Endodermal cell (in vitro differentiated cells): Measurements from ENCODE around the gene MLF1. TPM values are rescaled to one million over a fixed set of nuclear protein-coding genes. Genes with fewer than 3 reads are reported as not detected.

Experiments used
- DNase-seq: peaks from one replicate; pipeline ENCODE4 v3.0.0-alpha.2; 2017
- H3K27ac ChIP-seq: 2 replicates; pipeline ENCODE4 v1.5.1; 2013; ENCODE audit warnings: mild to moderate bottlenecking, low read depth, low read length, moderate library complexity
- H3K27me3 ChIP-seq: 2 replicates; pipeline ENCODE4 v1.6.1; 2013; ENCODE audit warnings: mild to moderate bottlenecking, low read length, moderate library complexity; ENCODE audit not compliant: insufficient read depth, control insufficient read depth, poor library complexity, severe bottlenecking
- H3K36me3 ChIP-seq: 2 replicates; pipeline ENCODE4 v1.7.0; 2013; ENCODE audit warnings: mild to moderate bottlenecking, low read length, moderate library complexity; ENCODE audit not compliant: control insufficient read depth, insufficient read depth
- H3K4me1 ChIP-seq: one replicate; pipeline ENCODE4 v1.7.0; 2013; ENCODE audit warnings: low read length; ENCODE audit not compliant: control insufficient read depth, insufficient read depth
- H3K4me3 ChIP-seq: 2 replicates; pipeline ENCODE4 v1.5.1; 2013; ENCODE audit warnings: mild to moderate bottlenecking, low read length, moderate library complexity
- H3K9ac ChIP-seq: 2 replicates; pipeline ENCODE4 v1.6.1; 2013; ENCODE audit warnings: mild to moderate bottlenecking, low read length, moderate library complexity; ENCODE audit not compliant: poor library complexity, severe bottlenecking; ENCODE audit errors: extremely low read depth
- H3K9me3 ChIP-seq: 2 replicates; pipeline ENCODE4 v1.6.1; 2013; ENCODE audit warnings: mild to moderate bottlenecking, low read length, moderate library complexity; ENCODE audit not compliant: control insufficient read depth
- H3K27ac Mint-ChIP-seq: 2 replicates; pipeline ENCODE4 v1.8.0; 2020; ENCODE audit warnings: mixed read lengths
- H3K27me3 Mint-ChIP-seq: 2 replicates; pipeline ENCODE4 v1.8.0; 2021; ENCODE audit warnings: mild to moderate bottlenecking, mixed read lengths; ENCODE audit not compliant: insufficient read depth
- H3K36me3 Mint-ChIP-seq: 2 replicates; pipeline ENCODE4 v1.8.0; 2020; ENCODE audit warnings: low read depth, mixed read lengths
- H3K4me1 Mint-ChIP-seq: 2 replicates; pipeline ENCODE4 v1.8.0; 2020; ENCODE audit warnings: mixed read lengths
- H3K4me3 Mint-ChIP-seq: 2 replicates; pipeline ENCODE4 v1.8.0; 2020; ENCODE audit warnings: mild to moderate bottlenecking, moderate library complexity, mixed read lengths
- H3K9me3 Mint-ChIP-seq: 2 replicates; pipeline ENCODE4 v1.8.0; 2020; ENCODE audit warnings: mild to moderate bottlenecking, mixed read lengths
- WGBS, 2 experiments: methylation state at CpG; one replicate each; pipeline versions ENCODE4 v1.1.5 to v1.1.7; 2013; ENCODE audit warnings: missing lambda C conversion rate in 2 of 2, mixed read lengths in 1 of 2; ENCODE audit not compliant: insufficient coverage in 1 of 2, insufficient read length in 1 of 2; 5-methylcytosine and 5-hydroxymethylcytosine counted together
- total RNA-seq, 2 donors: library from RNA; stranded (reverse); fragmentation: NEBNext Ultra II Directional in 1 of 2; extraction: Animal tissue kit (Norgen Biotek cat#: 25700) in 1 of 2; gene quantifications; 2 replicates in 1 of 2; 3 replicates in 1 of 2; pipeline ENCODE4 v1.2.1, GENCODE V29; 2021
- TF ChIP-seq, protein P1 (sequence below): fragments of 200-600 bp; sonication (generic); conservative IDR thresholded peaks from 2 replicates; pipeline ENCODE4 v1.5.0; 2021; ENCODE audit warnings: antibody characterized with exemption, mild to moderate bottlenecking

The MLF1 gene
- total RNA-seq, 2 donors from 2014 or later: 19.3 to 43.8 TPM

DNA sequence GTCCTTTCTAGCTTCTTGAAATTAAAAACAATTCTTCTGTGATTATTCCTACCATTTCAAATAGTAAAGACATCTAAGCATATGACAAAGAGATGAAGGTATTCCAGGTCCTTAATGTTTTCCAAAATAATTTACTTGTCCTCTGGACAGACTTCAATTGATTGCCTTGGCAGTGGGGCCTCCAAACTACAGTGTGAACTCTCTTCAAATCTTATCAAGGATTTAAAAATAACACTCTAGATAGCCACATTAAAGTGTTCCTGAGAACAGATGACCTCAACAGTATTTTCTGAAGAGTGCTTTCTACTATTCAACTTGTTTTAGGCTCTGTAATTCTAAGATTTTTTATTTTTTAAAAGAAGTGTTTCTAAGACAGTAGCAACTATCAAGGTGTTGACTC lies 7.9 kb upstream of the MLF1 start:
- Mint-ChIP-seq H3K27ac (no peak overlapping the region), H3K27me3 (peaks cover 4% of the 10 kb centered on the region), H3K36me3 (no peaks in the 10 kb centered on the region), H3K4me1 (no peaks in the 10 kb centered on the region), H3K4me3 (no peak overlapping the region), H3K9me3 (peaks cover 9% of the 10 kb centered on the region)
- no peaks in the 10 kb centered on the region for H3K4me1 ChIP-seq
- H3K36me3 ChIP-seq: no peaks in the 10 kb centered on the region
- DNase-seq: no peak
- TF ChIP-seq, protein P1, sequence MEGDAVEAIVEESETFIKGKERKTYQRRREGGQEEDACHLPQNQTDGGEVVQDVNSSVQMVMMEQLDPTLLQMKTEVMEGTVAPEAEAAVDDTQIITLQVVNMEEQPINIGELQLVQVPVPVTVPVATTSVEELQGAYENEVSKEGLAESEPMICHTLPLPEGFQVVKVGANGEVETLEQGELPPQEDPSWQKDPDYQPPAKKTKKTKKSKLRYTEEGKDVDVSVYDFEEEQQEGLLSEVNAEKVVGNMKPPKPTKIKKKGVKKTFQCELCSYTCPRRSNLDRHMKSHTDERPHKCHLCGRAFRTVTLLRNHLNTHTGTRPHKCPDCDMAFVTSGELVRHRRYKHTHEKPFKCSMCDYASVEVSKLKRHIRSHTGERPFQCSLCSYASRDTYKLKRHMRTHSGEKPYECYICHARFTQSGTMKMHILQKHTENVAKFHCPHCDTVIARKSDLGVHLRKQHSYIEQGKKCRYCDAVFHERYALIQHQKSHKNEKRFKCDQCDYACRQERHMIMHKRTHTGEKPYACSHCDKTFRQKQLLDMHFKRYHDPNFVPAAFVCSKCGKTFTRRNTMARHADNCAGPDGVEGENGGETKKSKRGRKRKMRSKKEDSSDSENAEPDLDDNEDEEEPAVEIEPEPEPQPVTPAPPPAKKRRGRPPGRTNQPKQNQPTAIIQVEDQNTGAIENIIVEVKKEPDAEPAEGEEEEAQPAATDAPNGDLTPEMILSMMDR: no peak
- no peaks in the 10 kb centered on the region for H3K9me3 ChIP-seq
- H3K4me3 ChIP-seq: no peak overlapping the region
- H3K27ac ChIP-seq: no peak overlapping the region
- H3K9ac ChIP-seq: no peak overlapping the region
- peaks cover 6% of the 10 kb centered on the region for H3K27me3 ChIP-seq

DNA sequence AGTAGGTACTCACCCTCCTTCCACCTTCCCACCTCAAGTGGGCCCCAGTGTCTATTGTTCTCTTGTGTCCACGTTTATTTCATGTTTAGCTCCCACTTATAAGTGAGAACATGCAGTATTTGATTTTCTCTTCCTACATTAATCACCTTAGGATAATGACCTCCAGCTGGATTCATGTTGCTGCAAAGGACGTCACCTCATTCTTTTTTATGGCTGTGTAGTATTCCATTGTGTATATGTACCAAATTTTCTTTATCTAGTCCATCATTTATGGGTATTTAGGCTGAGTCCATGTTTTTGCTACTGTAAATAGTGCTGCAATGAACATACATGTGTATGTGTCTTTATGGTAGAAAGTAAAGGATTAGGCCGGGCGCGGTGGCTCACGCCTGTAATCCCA lies 5.9 kb upstream of the MLF1 start:
- no peak for DNase-seq
- Histone ChIP-seq H3K27ac (no peak overlapping the region), H3K4me3 (no peak overlapping the region), H3K4me1 (no peaks in the 10 kb centered on the region), H3K9ac (no peak overlapping the region), H3K9me3 (no peaks in the 10 kb centered on the region), H3K36me3 (no peaks in the 10 kb centered on the region), H3K27me3 (peaks cover 17% of the 10 kb centered on the region)
- TF ChIP-seq, protein P1: no peak
- H3K4me1 Mint-ChIP-seq: no peaks in the 10 kb centered on the region
- H3K36me3 Mint-ChIP-seq: no peaks in the 10 kb centered on the region
- peaks cover 22% of the 10 kb centered on the region for H3K27me3 Mint-ChIP-seq
- H3K4me3 Mint-ChIP-seq: no peak overlapping the region
- peaks cover 6% of the 10 kb centered on the region for H3K9me3 Mint-ChIP-seq
- 90 to 95% methylated on average over 1 to 6 of the region's 6 CpGs for WGBS, 2 experiments
- no peak overlapping the region for H3K27ac Mint-ChIP-seq

GRCh38 chr3:158568784-158569183 lies 2.2 kb upstream of the MLF1 start:
- Histone ChIP-seq H3K9ac (no peak overlapping the region), H3K36me3 (no peaks in the 10 kb centered on the region), H3K4me3 (no peak overlapping the region), H3K27me3 (peaks cover 20% of the 10 kb centered on the region), H3K27ac (no peak overlapping the region), H3K9me3 (no peaks in the 10 kb centered on the region), H3K4me1 (no peaks in the 10 kb centered on the region)
- Mint-ChIP-seq H3K4me1 (peaks cover 1% of the 10 kb centered on the region), H3K4me3 (no peak overlapping the region), H3K36me3 (no peaks in the 10 kb centered on the region), H3K9me3 (peaks cover 10% of the 10 kb centered on the region), H3K27me3 (peaks cover 36% of the 10 kb centered on the region), H3K27ac (no peak overlapping the region)
- TF ChIP-seq, protein P1: no peak
- WGBS, 2 experiments: 75 to 89% methylated on average over 2 to 3 of the region's 3 CpGs
- DNase-seq: no peak
